ENCODE results near the gene KMT2C.
"Not testable (repeated sequence)": the region's sequence is repeated elsewhere in the genome, so short reads cannot be mapped to it uniquely, and the experiment has no call there.

Gene KMT2C

GRCh38 chr7:152353281-152353680 is 82.5 kb downstream of the KMT2C start:
- not testable (repeated sequence) for DNase-seq

- DNase-seq: not testable (repeated sequence)
Observed at GRCh38 chr7:152351747-152352146, 84.1 kb downstream of the KMT2C start.

- no peak for DNase-seq
Observed at GRCh38 chr7:152351168-152351567, 84.6 kb downstream of the KMT2C start.

- no peak for DNase-seq
Observed at GRCh38 chr7:152347888-152348287, 87.9 kb downstream of the KMT2C start.

- DNase-seq: no peak
Observed at GRCh38 chr7:152344253-152344652, 91.5 kb downstream of the KMT2C start.

- DNase-seq: no peak
Observed at GRCh38 chr7:152342796-152343195, 93.0 kb downstream of the KMT2C start.

- no peak for DNase-seq
Observed at GRCh38 chr7:152341914-152342236, 93.9 kb downstream of the KMT2C start.

- peak; percentile 64 for DNase-seq
Observed at GRCh38 chr7:152341039-152341913, 94.5 kb downstream of the KMT2C start.

GRCh38 chr7:152340161-152340560 is 95.6 kb downstream of the KMT2C start:
- no peak for DNase-seq

- DNase-seq: no peak
Observed at GRCh38 chr7:152338561-152338960, 97.2 kb downstream of the KMT2C start.

- peak; percentile 78 for DNase-seq
Observed at GRCh38 chr7:152336754-152337368, 98.9 kb downstream of the KMT2C start.

- no peak for DNase-seq
Observed at GRCh38 chr7:152335900-152336571, 99.8 kb downstream of the KMT2C start.

- DNase-seq: no peak
Observed at GRCh38 chr7:152333134-152333533, 102.7 kb downstream of the KMT2C start.

- no peak for DNase-seq
Observed at GRCh38 chr7:152330827-152331226, 105.0 kb downstream of the KMT2C start.

- no peak for DNase-seq
Observed at GRCh38 chr7:152329469-152329868, 106.3 kb downstream of the KMT2C start.

- no peak for DNase-seq
Observed at GRCh38 chr7:152328234-152328633, 107.6 kb downstream of the KMT2C start.

- peak; percentile 25 for DNase-seq
Observed at GRCh38 chr7:152315845-152316244, 120.0 kb downstream of the KMT2C start.

- DNase-seq: peak; percentile 98
Observed at GRCh38 chr7:152313831-152314604, 121.8 kb downstream of the KMT2C start.

- no peak for DNase-seq
Observed at GRCh38 chr7:152313217-152313616, 122.6 kb downstream of the KMT2C start.

- DNase-seq: peak; percentile 15
Observed at GRCh38 chr7:152312316-152312715, 123.5 kb downstream of the KMT2C start.

GRCh38 chr7:152307902-152308301 is 127.9 kb downstream of the KMT2C start:
- DNase-seq: no peak

GRCh38 chr7:152299542-152300143 is 136.2 kb downstream of the KMT2C start:
- DNase-seq: not testable (repeated sequence)

- no peak for DNase-seq
Observed at GRCh38 chr7:152292897-152293296, 142.9 kb downstream of the KMT2C start.

Data from NCI-H69 (cell line).